CD4-positive, alpha-beta T cell treated with Interleukin-10 for 1 hour (primary cell): Measurements from ENCODE around the gene BTF3.
"Not testable (repeated sequence)": the region's sequence is repeated elsewhere in the genome, so short reads cannot be mapped to it uniquely, and the experiment has no call there.

Experiments
- DNase-seq: peaks from one replicate; pipeline ENCODE4 v3.0.0-alpha.2; 2020

The BTF3 gene

GRCh38 chr5:73486119-73486899, 11.9 kb upstream of the BTF3 start:
- DNase-seq: no peak

GRCh38 chr5:73487257-73487656, 11.0 kb upstream of the BTF3 start:
- DNase-seq: not testable (repeated sequence)

DNA sequence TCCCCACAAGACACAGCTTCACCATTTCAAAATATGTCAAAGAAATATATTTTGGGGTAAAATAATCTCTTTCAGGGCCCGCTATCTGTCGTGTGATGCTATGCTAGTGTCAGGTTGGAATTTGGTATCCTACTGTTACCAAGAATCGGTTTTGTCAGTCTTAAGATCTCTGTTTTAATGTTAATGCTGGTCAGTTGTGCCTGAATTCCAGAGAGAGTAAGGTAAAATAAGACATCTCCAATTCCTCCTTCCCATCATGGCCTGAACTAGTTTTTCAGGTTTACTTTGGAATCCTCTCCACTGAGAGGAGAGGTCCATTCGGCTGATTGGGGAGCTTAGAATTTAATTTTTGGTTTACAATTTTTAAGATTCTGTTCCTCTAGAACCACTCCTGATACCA, 10.4 kb upstream of the BTF3 start:
- DNase-seq: no peak

GRCh38 chr5:73488806-73489205, 9.4 kb upstream of the BTF3 start:
- no peak for DNase-seq

DNA sequence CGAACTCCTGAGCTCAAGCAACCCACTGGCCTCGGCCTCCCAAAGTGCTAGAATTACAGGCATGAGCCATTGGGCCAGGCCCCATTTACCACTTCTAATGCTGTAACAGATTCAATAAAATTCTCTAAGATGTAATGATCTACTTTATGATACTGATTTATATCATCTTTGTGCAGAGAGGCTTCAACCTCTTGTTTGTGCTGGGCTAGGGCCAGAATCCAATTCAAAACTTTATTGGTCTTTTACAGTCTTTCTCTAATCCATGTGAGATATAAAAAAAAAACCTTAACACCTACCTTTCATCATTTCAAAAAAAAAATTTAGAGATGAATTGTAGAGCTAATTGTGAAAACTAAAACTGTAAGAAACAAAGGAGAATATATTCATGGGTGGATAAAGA, 8.2 kb upstream of the BTF3 start:
- no peak for DNase-seq

DNA sequence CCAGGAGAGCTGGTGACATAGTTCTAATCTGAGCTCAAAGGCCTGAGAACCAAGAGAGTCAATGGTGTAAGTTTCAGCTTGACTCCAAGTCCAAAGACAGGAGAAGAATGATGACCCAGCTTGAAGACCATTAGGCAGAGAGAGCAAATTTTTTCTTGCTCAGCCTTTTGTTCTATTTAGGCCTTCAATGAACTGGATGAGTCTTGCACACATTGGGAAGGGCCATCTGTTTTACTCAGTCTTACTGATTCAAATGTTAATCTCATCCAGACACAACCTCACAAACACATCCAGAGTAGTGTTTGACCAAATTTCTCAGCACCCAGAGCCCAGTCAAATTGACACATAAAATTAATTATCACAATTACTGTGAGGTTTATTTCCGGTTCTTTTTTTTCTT, 7.1 kb upstream of the BTF3 start:
- DNase-seq: no peak

DNA sequence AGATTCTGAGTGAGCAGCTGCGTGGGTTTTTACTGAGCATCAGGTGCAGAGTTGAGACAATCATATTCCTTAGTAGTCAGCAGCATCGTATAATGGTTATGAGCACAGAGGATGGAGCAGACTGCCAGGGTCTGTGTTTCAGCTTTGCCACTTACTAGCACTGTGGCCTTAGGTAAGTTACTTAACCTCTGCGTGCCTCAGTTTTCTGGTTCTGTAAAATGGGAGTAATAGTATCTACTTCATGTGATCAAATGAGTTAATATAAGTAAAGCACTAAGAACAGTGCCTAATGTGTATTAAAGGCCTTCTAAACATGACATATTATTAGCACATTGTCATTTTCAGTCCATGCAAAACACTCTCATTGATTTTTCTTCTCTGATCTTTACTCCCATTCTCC, 4.8 kb upstream of the BTF3 start:
- no peak for DNase-seq

- DNase-seq: no peak
Measured at GRCh38 chr5:73494721-73495120, 3.5 kb upstream of the BTF3 start.

DNA sequence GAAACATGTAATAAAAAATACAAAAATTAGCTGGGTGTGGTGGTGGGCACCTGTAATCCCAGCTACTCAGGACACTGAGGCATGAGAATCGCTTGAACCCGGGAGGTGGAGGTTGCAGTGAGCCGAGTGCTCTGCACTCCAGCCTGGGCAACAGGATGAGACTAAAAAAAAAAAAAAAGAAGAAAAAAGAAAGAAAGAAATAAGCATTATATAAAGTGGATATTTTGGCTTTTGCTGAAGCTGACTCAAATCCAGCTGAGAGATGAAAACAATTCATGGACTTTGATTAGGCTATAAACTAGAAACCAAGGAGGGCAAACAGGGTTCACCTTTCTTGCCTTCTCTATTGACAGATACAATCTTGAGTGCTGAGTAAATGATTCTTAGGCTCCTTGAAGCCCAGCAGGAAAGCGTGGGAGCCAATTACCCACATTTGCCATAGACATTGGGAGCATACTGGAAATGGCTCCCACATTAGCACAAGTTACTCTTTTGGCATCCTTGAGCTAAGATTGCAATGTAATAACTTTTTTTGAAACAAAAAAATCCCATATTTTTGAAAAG, 2.4 kb upstream of the BTF3 start:
- no peak for DNase-seq

GRCh38 chr5:73496984-73497457, 1.2 kb upstream of the BTF3 start:
- DNase-seq: no peak

- DNase-seq: no peak
Measured at GRCh38 chr5:73497497-73498056, 665 bp upstream of the BTF3 start.

DNA sequence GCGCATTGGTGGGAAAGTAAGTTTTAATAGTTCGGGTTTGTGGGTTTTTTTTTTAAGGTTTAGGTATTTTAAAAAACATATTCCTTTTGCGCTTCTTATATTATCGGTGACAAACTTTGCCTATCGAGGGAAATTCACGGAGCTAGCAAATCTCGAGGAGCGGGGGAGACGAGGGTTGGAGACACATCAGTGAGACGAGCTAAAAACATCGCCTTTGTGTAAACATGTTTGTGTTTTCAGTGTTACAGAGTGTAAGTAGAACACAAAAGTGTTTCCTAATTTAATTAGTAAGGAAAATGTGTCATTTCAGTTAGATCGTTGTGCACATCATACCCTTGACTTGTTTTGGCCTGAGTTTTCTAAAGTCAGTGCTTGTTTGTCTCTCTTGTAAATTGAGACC, 945 bp downstream of the BTF3 start:
- no peak for DNase-seq

DNA sequence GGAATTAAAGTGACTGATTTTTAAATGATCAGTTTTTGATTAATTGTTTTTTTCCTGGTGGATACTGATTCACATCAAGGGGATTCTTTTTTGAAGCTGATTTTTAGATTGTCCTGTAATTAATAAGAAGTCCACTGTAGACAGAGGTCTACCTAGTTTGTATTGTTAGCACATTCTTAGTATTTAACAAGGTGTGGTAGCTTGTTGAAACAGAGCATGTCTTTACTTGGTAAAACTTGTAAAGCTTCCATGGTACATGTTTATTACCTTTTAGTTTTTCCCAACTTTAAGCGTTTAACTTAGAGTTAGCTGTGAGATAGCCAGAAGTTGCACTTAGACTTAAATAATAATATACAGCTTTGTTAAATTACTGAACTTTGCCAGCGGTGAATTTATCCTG, 1.5 kb downstream of the BTF3 start:
- DNase-seq: no peak

DNA sequence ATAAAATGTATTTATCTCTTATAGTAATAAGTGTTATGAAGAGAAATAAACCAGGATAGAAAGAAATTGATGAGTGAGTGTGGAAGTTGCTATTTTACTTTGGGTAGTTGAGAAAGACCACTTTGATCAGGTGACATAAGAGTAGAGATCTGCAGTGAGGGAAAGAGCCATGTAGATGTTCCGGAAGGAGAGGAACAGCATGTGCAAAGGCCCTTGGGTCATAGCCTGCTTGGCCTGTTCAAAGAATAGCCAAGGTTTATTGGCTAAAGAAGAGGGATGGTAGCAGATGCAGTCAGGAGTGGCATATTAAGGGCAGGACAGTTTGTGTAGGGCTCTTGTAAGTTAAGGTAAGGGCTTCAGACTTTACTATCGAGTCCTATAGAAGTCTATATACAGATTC, 3.2 kb downstream of the BTF3 start:
- no peak for DNase-seq

GRCh38 chr5:73506459-73506955, 8.3 kb downstream of the BTF3 start:
- DNase-seq: no peak

- no peak for DNase-seq
Measured at GRCh38 chr5:73507062-73507461, 8.8 kb downstream of the BTF3 start.

DNA sequence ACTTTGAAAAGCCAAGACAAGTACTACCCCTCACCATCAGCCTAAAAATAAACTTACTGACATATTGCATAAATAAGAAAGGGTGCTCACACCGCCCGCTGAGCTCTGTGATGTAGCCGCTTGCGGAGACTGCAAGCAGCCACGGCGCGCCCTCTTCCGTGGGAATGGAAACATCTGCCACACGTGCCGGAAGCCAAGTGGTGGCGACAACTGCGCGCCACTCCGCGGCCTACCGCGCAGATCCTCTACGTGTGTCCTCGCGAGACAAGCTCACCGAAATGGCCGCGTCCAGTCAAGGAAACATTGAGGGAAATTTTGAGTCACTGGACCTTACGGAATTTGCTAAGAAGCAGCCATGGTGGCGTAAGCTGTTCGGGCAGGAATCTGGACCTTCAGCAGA, 10.3 kb downstream of the BTF3 start:
- not testable (repeated sequence) for DNase-seq

DNA sequence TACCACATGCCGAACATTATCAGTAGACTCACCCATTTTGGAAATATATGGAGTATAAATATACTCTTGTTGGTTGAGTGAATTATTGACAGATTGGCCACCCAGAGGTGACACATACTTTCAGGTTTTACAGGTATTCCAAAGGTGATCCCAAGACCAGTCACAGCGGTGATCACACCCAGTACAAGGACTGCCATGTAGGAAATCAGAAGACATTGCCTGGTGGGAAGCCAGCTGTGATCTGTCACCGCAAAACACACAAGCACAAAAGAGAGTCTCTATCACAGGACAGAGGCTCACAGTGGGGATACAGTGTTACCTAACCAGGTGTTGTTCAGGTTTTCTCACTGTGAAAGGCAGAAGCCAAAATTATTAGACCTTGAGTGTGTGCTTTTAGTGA, 15.8 kb downstream of the BTF3 start:
- DNase-seq: no peak

DNA sequence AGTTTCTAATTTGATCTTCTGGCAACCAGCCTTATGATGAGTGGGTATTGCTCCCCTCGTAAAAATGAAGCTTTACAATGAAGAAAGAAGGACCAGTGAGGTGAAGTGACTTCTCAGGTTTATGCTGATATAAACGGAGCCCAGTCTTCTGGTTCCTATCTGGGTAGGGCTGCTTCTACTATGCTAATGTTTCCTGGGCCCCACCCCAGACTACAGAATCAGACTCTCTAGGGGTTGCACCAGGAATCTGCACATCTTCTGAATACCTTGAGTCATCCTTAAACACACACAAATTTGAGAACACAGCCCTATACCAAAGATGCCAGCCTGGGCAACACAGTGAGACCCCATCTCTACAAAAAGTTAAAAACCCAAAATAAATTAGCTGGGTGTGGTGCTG, 16.2 kb downstream of the BTF3 start:
- no peak for DNase-seq

DNA sequence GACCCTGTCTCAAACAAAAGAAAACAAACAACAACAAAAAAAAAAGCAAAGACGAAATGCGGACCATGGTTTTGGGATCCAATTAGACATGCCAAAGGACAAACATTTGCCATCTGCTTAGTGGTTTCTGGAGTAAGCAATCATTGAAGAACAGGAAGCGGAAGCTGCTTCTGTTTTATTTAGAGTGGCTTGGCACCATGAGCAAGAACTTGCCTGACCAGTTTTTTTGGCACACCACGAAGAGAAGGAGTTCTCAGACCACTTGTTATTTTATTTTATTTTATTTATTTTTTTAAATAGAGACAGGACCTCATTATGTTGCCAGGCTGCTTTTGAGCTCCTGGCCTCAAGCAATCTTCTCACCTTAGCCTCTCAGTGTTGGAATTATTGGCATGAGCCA, 17.0 kb downstream of the BTF3 start:
- no peak for DNase-seq

GRCh38 chr5:73519531-73520283, 21.5 kb downstream of the BTF3 start:
- DNase-seq: peak; percentile 85

GRCh38 chr5:73522989-73523388, 24.7 kb downstream of the BTF3 start:
- no peak for DNase-seq

DNA sequence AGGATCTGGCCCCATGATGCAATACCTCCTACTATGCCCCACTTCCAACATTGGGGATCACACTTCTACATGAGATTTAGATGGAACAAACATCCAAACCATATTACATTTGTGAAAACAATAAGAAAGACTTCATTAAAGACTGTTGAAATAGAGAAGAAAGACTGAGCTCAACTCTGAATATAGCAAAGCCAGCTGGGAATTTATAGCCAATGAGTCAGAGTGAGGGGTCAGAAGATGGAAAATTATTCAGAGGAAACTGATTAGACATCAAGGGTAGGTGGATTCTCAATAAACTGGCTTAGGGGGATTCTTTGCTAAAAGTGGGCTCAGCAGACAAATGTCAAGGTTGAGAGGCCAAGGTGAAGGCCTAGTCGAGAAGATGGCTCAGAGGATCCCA, 25.6 kb downstream of the BTF3 start:
- DNase-seq: no peak
